ENCODE measurements around the gene HNRNPCL4.
"Not testable (repeated sequence)": the region's sequence is repeated elsewhere in the genome, so short reads cannot be mapped to it uniquely, and the experiment has no call there.

The HNRNPCL4 gene

DNA sequence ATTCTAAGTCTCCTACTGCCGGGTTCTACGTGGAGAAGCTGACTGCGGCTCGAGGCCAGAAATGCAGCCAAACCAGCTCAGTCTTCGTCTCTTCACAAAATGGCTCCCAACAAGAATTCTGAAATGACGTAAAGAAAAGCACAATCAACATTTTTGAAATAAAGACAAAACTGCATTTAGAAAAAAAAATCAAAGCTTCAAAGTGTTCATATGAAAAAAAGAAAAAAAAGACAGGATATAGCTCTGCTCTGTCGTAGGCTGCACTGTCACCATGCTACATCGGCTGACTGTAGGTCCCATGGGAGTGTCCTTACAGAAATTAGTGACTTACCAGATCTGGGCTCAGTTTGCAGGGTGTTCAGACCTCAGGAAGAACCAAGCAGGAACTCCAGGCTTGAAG, at the start of gene HNRNPCL4:
Gene HNRNPCL4 (minus strand): TSS at position 101 of the 400 bp plus-strand sequence. CDS start 164 bp downstream, outside the sequence.
- not testable (repeated sequence) for DNase-seq

DNA sequence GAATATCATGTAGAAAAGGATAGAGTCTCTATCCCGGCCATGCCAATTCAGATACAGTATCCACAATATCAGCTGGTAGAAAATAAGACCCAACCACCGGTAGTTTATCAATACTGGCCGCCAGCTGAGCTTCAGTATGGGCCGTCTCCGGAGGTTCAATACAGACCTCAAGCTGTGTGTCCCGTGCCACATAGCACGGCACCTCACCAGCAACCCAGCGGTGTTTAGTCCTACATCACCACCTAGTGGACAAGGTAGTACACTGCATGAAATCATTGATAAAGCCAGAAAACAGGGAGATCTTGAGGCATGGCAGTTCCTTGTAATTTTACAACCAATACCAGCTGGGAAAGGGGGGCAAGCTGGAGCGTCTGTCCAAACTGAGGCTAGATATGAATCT, 43.3 kb upstream of the HNRNPCL4 start:
- not testable (repeated sequence) for DNase-seq

DNA sequence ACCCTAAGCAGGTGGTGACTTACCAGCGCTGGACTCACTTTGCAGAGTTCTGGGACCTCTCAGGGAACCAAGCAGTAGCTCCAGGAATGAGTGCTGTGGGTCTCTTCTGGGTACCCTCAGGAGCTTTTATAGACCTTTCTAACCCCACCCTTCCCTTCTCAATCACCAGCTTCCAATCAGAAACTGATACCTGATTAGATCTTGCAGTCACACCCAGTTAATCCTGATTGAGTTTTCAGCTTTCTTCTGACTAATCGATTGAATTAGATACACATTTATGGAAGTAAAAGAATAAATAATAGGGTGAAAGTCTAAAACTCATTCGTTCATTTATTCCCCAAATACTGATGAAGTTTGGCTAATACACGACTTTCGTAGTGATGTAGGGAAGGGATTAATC, 35.9 kb upstream of the HNRNPCL4 start, which contains the start of gene PRAMEF13:
Gene PRAMEF13 (minus strand): TSS at position 101 of the 400 bp plus-strand sequence. CDS start 1,820 bp downstream, outside the sequence.
- not testable (repeated sequence) for DNase-seq

DNA sequence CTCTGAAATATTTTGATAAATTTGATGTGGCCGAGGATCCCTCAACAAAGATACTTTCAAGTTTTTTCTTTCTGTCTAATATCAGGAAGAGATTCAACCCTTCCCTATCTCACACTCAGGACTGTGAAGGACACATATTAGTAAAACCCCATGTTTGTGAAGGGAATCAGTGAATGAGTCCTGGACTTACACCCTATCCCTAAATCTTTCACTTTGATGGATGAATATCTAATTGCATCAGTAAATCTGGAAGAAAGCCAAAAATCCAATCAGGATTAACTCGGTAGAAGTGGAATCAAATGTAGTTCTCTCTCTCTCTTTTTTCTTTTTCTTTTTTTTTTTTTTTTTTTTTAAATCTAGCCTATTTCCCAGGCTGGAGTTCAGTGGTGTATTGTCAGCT, 6.1 kb upstream of the HNRNPCL4 start, which contains the start of gene PRAMEF9:
Gene PRAMEF9 (plus strand): TSS at position 301 of the 400 bp plus-strand sequence. CDS start 3,433 bp downstream, outside the sequence.
- DNase-seq = not testable (repeated sequence)

DNA sequence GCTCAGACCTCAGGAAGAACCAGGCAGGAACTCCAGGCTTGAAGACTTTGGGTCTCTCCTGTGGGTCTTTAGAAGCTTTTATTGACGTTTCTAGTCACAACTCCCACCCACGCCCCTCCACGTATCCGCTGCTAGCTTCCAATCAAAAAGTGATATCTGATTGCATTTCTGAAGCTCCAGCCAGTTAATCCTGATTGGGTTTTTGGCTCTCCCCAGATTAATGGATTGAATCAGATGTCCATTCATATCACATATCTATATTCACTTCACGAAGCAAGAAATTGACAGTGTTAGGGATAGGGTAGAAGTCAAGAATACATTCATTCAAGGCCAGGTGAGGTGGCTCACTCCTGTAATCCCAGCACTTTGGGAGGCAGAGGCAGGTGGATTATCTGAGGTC, 9.5 kb downstream of the HNRNPCL4 start, which contains the start of gene PRAMEF26:
Gene PRAMEF26 (minus strand): TSS at position 101 of the 400 bp plus-strand sequence. CDS start 2,914 bp downstream, outside the sequence.
- not testable (repeated sequence) for DNase-seq

DNA sequence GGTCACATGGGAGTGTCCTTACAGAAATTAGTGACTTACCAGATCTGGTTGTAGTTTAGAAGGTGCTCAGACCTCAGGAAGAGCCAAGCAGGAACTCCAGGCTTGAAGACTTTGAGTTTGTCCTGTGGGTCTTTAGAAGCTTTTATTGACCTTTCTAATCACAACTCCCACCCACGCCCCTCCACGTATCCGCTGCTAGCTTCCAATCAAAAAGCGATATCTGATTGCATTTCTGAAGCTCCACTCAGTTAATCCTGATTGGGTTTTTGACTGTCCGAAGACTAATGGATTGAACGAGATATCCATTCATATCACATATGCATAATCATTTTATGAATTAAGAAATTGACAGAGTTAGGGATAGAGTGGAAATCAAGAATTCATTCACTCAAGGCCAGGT, 48.7 kb downstream of the HNRNPCL4 start, which contains the start of gene HNRNPCL2:
Gene HNRNPCL2 (minus strand): TSS at position 101 of the 400 bp plus-strand sequence. CDS start 454 bp downstream, outside the sequence.
- not testable (repeated sequence) for DNase-seq

Measured in NCI-H524 (cell line).